Aortic smooth muscle cell (primary cell): Measurements from ENCODE around the gene IER2. TPM values are rescaled to one million over a fixed set of nuclear protein-coding genes. Genes with fewer than 3 reads are reported as not detected.

ENCODE experiments used
- total RNA-seq: library from RNA; depleted of rRNA; stranded (reverse); fragments of >200 nt; gene quantifications from 2 replicates; pipeline ENCODE4 v1.2.3, GENCODE V29; 2014

IER2 gene, protein sequence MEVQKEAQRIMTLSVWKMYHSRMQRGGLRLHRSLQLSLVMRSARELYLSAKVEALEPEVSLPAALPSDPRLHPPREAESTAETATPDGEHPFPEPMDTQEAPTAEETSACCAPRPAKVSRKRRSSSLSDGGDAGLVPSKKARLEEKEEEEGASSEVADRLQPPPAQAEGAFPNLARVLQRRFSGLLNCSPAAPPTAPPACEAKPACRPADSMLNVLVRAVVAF
- 21.3 and 32.6 TPM in 2 replicates for total RNA-seq

DNA sequence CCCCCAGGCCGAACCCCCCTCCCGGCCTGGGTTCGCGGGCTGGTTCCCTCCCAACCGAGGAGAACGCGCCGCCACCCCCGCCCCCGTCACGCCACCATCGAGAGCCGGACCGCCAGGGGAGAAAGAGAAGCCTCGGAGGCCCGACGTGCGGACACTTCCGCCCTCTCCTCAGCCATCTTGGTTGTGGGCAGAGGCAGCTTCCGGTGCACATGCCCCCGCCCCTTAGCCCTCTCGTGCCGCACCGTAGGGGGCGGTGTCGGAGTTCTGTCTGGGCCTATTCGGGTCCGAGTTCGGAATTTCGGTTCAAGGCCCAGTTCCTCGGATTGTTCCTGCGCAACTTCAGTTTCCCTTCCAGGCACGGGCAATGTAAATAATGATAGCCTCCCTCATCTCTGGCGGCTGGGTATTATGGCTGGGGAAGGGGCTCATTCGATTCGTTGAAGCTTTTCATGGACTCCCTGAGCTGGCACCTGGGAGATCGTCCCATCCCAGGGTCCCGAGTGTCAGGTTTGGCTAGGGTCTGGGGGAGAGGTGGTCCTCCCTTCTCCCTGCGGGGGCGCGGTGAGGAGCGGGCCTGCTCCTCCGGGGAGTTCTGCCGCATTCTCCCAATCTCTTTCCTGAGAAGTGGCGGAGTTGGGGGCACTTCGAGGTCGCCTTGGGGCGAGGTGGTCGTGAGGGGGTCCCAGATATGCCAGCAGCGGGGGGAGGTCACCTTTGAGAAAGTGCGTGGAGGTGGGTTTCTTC, at the start of gene IER2, which contains the start of gene STX10:
TSS of gene IER2 (plus strand) at position 225 of the 744 bp plus-strand sequence. CDS start 2,776 bp downstream, outside the sequence.
TSS of gene STX10 (minus strand) at position 189 of the 744 bp plus-strand sequence. CDS start 202 bp downstream, outside the sequence.

DNA sequence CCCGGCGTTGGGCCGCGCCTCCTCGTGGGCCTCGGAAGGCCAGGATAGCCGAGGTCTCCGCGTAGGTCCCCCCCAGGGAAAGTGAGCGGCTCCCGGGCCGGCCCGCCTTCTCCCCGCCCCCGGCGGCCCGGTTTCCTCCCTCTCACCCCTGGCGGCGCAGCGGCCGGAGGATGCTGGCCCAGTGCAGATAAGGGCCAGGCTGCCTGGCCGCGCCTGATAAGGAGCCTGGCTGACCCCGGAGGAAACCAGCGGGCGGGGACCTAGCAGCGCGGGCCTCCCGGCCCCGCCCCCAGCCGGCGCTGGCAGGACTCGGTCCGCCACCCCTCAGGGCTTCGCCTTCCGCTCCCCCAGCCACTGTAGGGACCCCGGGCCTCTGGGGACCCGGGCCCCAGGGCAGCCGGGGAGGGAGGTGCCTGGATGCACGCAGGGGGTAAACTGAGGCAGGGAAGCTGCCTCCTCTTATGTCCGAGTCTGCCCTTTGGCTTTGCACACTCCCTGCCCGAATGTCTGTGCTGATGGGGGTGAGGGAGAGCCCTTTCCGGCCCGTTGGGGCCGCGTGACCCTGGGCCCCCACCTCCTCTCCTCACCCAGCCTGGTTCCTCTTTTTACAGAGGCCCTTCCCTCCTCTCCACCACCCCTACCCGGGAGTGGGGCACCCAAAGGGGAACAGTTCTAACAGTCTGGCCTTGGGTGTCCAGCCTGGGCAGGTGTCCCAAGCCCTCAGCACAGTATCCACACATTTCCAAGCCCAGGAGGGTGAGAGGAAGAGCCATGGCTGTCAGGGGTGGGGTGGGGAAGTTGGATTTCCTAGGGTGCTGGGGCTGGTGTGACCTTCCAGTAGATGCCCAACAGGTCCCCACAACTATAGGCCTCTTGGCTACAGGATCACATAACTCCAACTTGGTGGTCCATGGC, 47.3 kb upstream of the IER2 start, which contains the start of gene LYL1:
TSS of gene LYL1 (minus strand) at position 193 of the 915 bp plus-strand sequence. CDS start 1,687 bp downstream, outside the sequence.

DNA sequence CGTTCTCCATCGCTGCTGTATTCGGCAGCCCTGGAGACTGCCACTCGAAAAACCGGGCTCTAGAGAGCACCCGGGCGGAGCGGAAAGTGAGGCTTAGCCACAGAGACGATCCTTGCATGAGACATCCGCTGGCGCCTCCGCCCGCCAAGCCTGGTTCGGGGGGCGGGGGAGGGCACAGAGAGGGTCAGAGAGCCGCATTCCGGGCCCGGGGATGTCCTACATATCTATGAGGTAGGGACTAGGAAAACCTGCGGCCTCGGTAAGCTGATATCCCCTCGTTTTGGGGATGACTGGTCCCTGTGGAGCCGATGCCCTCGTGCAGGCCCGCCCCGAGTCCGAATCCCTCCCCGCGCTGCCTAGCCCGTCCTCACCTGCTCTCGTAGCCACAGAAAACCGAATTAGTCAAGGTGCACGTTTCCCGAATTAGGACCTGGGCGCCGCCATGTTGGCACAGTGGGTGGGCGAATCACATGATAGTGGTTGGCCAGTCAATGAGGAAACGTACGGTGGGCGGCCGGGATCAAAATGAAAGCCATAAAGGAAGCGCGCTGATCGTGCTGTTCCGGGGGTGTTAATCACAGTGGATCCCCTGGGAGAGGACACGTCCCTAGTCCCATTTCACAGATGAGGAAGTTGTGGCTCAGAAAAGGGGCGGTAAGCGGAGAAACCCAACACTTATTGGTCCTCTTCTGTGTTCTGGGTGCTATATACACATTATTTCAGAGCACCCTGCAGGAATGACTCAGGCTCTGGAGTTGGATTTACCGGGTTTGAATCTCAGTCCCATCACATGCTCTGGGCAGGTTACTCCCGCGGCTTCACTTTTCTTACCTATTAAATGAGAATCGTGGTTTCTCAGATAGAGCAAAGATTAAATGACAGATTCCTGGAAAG, 33.7 kb upstream of the IER2 start, which contains the start of gene TRMT1:
TSS of gene TRMT1 (minus strand) at position 459 of the 894 bp plus-strand sequence. CDS start at position 118, 341 bp downstream.

DNA sequence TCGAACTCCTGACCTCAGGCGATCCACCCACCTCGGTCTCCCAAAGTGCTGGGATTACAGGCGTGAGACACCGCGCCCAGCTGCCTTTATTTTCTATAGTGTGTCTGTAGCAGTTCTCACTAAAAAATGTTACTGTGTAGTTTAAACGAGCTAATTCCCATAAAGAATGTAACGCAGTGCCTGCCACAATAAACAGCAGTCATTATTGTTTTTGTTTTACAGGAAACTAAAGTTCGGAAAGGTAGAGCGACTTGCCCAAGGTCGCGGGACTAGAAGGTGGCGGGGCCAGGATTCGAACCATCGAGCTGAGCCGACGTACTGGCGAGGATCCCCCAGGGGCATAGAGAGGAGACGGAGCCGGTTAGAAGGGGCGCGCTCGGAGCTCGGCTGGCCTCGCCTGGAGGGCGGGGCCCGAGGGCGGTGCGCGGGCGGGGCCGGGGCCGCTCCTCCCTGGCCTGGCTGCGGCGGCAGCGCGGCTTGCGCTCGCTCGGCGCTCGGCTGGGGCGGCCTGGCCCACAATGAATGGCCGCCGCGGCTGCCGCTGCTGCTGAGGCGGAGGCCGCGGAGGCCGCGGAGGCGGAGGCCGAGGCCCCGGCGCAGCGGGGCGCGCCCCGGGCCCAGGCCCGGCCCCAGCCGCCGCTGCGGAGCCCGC, 32.3 kb upstream of the IER2 start, which contains the start of gene NACC1:
TSS of gene NACC1 (plus strand) at position 493 of the 652 bp plus-strand sequence. CDS start 16,944 bp downstream, outside the sequence.

Other genes with a start within 250 kb of the IER2 start
- 0.19 and 0.26 TPM in 2 replicates for gene SYCE2, start 231.1 kb upstream of the IER2 start, total RNA-seq
- 43.6 and 58.0 TPM in 2 replicates for gene FARSA, start 216.7 kb upstream of the IER2 start, total RNA-seq
- 2,036 and 2,214 TPM in 2 replicates for gene CALR, start 211.8 kb upstream of the IER2 start, total RNA-seq
- gene RAD23A, start 204.5 kb upstream of the IER2 start, total RNA-seq, result 68.6 and 83.4 TPM in 2 replicates
- gene GADD45GIP1, start 193.2 kb upstream of the IER2 start, total RNA-seq, result 31.5 and 46.9 TPM in 2 replicates
- 0.12 and 0.13 TPM in 2 replicates for gene DAND5, start 180.8 kb upstream of the IER2 start, total RNA-seq
- gene NFIX, start 154.9 kb upstream of the IER2 start, total RNA-seq, result 85.9 and 137 TPM in 2 replicates
- gene LYL1, start 47.6 kb upstream of the IER2 start, total RNA-seq, result 0.87 and 1.1 TPM in 2 replicates
- 16.8 and 19.7 TPM in 2 replicates for gene TRMT1, start 33.7 kb upstream of the IER2 start, total RNA-seq
- gene NACC1, start 32.1 kb upstream of the IER2 start, total RNA-seq, result 39.3 and 47.3 TPM in 2 replicates
- gene STX10, start within 50 bp of the IER2 start, total RNA-seq, result 81.8 and 90.2 TPM in 2 replicates